Stimulated activated CD8-positive, alpha-beta memory T cell treated with anti-CD3 and anti-CD28 coated beads, Interleukin-15, amount 100 ng/mL, for 24 hours (primary cell): ENCODE measurements around the gene MALRD1.

Experiments used
- DNase-seq: peaks from one replicate; pipeline ENCODE4 v3.0.0-alpha.2; 2020; ENCODE audit warnings: low read depth

MALRD1 gene

DNA sequence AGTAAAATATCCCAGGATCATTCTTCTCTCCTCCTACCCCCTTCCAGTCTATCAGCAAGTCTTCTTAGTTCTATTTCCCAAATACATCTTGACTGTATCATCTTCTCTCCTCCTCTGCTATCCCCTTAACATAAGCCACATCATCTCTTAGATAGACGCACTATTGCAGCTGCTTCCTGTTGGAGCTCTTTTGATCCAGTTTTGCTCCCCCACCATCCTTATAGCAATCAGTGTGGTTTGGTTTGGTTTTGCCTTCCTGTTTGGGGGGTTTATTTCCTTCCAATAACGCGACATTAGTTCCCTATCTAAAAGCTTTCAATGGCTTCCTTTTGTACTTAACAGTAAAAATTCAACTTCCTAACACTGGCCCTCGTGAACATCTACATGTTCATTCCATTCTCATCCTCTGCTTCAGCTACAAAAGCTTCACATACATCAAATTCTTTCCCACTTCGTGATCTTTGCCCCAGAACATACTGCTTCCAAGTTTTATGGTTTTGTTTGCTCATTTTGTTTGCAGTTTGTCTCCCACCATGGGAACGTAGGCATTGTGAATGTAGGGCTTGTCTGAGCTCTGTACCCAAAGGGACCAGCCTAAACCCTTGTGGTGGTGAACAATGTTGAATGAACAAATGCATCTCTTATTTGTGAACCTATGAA is 734.0 kb downstream of the MALRD1 start:
- no peak for DNase-seq

DNA sequence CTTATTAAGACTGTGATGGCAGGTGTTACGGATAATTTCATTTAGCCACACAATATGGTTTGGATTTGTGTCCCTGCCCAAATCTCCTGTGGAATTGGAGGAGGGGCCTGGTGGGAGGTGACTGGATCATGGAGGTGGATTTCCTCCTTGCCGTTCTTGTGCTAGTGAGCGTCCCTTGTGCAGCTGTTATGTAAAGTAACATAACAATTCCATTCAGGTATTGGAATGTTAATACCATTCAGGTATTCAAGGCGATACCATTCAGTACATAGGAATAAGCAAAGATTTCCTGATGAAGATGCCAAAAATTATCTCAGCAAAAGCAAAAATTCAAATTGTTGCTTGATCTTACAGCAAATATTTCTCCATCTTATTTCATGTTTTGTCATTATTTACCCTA is 735.1 kb downstream of the MALRD1 start:
- DNase-seq = no peak
